HG03280 (cell line): ENCODE results near the gene GIMAP8.
"Not testable (repeated sequence)": the region's sequence is repeated elsewhere in the genome, so short reads cannot be mapped to it uniquely, and the experiment has no call there.

ENCODE experiments used
- ATAC-seq: cut with Tn5 transposase; IDR thresholded peaks from one replicate; pipeline ENCODE4 v1.9.1; 2021; ENCODE audit warnings: mild to moderate bottlenecking, moderate library complexity; ENCODE audit not compliant: unreplicated experiment

Gene GIMAP8

GRCh38 chr7:150434240-150434639, 16.2 kb upstream of the GIMAP8 start:
- ATAC-seq, result no peak

DNA sequence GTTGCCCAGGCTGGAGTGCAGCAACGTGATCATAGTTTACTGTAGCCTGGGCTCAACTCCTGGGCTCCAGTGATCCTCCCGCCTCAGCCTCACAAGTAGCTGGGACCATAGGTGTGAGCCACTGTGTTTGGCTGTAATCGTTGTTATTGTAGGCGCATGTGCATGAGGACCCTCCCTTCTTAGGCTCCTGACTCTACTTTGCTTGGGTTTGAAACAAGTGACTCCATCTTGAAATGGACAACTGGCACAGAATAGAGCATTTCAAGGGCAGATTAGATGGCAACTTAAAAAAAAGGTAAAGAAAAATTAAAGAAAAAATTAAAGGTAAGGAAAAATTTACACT, 15.4 kb upstream of the GIMAP8 start:
- ATAC-seq, result no peak

GRCh38 chr7:150435390-150436073, 14.9 kb upstream of the GIMAP8 start:
- ATAC-seq, result peak; percentile 96

- ATAC-seq, result no peak
Observed at GRCh38 chr7:150439967-150440366, 10.5 kb upstream of the GIMAP8 start.

DNA sequence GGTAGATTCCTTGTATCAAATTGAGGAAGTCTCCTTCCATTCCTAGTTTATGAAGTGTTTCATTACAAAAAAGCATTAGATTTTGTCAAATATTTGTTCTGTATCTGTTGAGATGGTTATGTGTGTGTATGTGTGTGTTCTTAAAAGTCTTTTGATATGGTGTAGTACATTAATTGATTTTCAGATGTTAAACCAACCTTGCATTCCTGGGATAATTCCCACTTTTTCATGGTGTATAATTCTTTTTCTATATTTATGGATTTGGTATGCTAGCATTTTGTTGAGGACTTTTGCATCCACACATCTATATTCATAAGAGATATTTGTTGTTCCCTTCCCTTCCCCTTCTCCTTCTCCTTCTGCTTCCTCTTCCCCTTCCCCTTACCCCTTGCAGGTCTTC, 8.9 kb upstream of the GIMAP8 start:
- ATAC-seq, result no peak

DNA sequence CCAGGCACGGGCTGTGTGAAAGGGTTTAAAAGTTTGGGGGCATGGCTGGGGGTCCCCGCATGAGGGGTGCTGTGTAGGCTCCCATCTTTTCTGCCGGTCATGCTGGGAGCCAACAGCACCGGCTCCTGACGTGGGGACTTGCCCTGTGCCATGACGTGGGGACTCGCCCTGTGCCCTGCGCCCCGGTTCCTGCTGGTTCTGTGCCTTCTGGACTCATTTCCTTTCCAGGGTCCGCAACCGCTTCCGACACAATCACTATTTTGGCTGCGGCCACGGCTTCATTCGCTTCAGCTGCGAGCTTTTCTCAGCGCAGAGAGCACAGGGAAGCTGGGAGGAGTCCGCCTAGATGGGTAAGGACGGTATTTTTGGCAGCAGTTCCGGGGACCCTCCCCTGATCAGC, 7.6 kb upstream of the GIMAP8 start:
- no peak for ATAC-seq

- no peak for ATAC-seq
Observed at GRCh38 chr7:150443793-150444540, 6.5 kb upstream of the GIMAP8 start.

DNA sequence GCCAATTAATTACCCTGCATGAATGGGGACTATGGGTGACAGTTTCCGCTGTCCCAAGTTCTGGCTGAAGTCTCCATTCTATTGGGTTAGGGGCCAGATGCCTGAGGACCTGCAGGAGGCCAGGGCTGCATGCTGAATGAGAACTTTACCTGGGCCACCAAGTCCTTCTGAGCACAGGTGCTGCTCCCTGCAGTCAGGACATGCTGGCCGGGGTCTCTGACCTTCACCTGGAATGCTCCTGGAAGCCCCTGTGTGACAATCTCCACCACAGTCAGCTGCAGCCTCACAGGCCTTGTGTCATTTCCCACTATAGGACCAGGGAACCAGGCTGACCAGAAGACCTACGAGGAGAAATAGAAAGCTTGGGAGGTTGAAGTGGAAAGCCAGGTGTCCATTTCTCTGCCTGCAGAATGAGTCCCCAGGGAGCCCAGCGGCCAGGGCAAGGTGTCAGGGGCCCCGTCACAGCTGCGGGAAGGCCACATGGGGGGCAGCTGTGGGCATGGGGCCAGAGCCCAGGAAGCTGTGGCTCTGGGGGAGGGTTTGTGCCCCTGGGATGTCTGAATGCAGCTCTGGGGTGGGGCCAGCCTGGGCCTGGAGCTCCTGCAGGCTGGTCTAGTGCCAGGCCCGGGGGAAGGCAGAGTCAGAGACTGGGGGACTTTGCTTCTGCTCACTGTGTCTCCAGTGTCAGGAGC, 5.6 kb upstream of the GIMAP8 start:
- no peak for ATAC-seq

DNA sequence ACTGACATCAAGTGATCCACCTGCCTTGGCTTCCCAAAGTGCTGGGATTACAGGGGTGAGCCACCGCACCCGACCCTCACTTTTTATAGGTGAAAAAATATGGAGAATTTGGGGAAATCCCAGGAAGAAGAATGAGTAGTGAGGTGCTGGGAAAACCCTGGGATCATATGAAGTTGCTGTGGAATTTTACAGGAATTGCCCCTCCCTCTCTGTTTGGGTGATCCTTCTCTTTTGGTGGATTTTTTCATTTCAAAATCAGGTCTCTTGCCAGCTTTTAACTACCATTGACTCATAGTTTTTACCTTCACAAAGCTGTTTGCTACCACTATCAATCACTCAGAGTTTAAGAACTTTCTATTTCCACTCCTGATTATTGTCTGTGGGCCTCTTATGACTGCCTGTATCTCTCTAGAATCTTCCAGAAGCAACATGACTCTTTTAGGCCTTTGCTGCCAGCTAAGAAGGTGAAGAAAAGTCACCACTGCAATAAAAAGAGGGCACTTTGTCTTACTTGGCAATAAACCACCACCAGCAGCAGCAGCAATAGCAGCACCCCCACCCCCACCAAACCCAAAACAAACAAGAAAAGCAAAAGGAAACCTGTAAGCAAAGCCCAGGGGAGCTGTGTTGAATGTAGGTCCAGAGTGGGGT, 4.0 kb upstream of the GIMAP8 start:
- ATAC-seq, result no peak

DNA sequence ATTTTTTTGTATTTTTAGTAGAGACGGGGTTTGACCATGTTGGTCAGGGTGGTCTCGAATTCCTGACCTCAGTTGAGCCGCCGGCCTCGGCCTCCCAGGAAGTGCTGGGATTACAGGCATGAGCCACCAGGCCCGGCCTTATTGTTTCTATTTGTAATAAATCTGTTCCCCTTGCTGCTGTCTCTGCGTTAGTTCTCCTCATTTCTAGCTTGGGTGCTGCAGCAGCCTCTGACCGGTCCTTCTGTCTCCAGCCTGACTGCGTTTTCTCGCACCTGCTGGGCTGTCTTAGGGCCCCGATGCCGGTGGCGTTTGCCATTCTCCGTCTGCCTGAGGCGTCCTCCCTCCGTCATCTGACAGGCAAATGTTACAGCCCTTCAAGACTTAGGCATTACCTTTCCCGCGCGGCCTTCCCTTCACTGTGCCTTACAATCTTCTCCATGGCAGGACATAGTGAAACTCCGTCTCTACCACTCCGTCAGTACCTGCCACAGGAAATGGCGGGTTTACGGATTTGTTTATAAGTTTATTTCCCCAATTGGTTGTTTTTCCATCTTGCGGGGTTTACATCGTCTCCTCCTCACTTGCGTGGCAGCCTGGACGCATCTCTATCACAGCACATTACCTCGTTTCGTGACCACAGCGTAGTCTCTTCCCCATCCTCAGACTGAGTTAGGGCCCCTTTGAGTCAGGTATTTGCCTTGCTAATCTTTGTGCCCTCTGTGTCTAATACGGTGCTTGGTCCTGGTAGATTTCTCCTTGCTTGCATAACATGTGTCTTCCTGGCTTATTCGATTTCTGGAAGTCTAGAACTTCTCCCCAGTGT, 2.3 kb upstream of the GIMAP8 start:
- no peak for ATAC-seq

GRCh38 chr7:150448789-150449147, 1.7 kb upstream of the GIMAP8 start:
- ATAC-seq, result peak; percentile 65

DNA sequence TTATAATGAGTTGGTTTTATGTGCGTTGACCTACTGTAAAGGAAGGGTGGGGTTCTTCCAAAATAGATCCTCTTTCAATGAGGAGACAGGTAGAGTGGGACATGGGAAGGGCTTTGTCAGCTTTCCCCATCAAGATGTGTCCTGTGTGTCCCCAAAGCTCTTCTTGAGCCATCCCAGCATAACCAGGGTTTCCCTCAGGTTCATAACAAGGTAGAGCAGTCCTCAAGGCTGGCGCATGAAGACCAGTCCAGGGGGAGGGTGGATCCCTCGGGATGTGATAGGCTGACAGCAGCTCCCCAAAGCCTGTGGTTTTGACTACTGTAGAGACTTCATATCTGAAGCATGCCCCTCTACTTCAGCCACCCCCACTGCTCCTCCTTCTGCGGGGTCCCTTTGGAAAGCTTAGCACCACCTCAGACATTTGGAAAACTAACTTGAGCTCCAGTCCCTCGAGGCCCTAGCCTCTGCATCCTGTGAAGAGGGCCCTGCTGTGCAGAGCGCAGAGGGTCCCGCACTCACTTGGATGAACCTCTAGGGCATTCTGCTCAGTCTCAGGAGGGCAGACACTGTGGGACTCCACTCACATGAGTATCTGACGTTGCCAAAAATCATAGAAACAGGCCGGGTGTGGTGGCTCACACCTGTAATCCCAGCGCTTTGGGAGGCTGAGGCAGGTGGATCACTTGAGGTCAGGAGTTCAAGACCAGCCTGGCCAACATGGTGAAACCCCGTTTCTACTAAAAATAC, 1.1 kb upstream of the GIMAP8 start:
- no peak for ATAC-seq

DNA sequence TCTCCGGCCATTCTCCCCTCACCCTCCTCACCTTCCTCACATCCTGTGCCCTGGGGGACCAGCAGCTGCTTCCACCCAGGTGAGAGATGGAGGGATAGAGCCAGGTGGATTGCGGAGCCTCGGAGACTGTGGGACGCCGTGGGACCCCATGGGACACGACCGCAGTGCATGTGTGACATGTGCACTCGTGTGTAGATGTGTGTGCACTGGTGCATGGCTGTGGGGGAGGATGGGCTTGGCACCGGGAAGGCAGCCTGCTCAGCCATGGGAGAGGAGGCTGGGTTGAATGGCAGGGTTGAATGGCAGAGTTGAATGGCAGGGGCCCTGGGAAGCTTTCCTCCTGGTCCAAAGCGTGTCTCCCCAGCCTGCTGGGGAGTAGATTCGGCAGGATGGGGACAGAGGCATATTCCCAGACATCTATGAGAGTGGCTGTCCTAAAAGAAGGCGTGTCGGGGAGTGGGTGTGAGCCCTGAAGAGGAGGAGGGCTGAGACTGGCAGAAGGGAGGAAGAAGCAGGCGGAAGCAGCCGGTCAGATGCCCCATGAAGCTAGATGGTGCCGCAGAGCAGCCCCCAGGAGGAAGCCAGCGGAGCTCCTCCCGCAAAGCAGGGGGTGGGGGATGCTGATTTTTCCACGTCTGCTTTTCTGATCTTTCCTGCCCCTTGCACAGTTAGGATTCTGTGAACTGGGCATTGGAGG, 815 bp downstream of the GIMAP8 start:
- no peak for ATAC-seq

- no peak for ATAC-seq
Observed at GRCh38 chr7:150451833-150452461, 1.5 kb downstream of the GIMAP8 start.

DNA sequence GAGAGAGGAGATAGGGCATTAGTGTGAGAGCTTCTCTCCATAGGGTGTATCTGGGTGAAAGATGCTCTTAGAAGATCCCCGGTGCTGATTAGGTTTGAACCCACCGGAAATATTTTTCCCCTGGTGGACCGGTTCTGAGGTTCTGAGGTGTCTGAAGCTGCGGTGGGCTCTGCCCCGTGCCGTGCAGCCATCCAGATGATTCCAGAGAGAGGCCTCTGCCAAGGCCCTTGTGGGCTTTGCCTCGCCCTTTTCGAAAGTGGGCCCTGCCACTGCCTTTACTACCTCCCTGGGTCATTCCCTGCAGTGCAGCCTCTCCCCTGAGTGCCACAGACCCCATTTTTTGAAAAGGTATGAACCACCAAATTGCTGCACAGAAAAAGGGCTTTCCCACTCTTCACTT, 2.8 kb downstream of the GIMAP8 start:
- ATAC-seq, result no peak

DNA sequence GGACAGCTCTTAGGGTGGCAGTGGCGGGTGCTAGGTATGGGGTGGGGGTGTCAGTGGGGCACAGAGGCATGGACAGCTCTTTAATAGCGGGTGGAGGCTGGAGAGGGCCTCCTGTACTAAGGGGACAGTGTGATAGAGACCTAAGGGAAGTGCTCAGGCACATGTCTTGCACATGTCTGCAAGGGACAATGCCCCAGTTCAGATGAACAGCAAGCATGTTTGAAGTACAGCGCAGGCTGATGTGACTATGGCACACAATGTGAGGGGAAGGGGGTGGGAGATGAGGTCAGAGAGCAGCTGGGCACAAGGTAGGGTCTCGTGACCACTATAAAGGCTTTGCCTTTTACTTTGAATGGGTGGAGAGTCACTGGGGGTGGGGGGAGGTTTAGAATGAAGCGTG, 3.5 kb downstream of the GIMAP8 start:
- no peak for ATAC-seq

GRCh38 chr7:150457064-150457463, 6.6 kb downstream of the GIMAP8 start:
- not testable (repeated sequence) for ATAC-seq

DNA sequence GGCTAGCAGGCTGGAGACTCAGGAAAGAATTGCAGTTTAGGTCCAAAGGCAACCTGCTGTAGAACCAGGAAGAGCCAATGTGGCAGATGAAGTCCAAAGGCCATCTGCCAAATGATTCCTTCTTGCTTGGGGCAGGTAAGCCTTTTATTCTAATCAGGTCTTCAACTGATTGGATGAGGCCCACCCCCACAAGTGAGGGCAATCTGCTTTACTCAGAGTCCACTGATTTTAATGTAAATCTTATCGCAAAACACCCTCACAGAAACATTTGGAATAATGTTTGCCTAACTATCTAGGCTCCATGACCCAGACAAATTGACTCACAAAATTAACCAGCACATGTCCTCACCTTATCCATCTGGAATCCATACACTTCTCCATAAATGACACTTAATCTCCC, 7.8 kb downstream of the GIMAP8 start:
- no peak for ATAC-seq

GRCh38 chr7:150458756-150459155, 8.3 kb downstream of the GIMAP8 start:
- no peak for ATAC-seq
